ENCODE measurements around the gene TLE3. TPM values are rescaled to one million over a fixed set of nuclear protein-coding genes. Genes with fewer than 3 reads are reported as not detected.
A peak's percentile ranks its signal among the peaks of the same experiment; 100 is the strongest.

TLE3 gene
- polyA plus RNA-seq, 1 of the 3 experiments (the other 2 are of a cell fraction) = 14.7 TPM

DNA sequence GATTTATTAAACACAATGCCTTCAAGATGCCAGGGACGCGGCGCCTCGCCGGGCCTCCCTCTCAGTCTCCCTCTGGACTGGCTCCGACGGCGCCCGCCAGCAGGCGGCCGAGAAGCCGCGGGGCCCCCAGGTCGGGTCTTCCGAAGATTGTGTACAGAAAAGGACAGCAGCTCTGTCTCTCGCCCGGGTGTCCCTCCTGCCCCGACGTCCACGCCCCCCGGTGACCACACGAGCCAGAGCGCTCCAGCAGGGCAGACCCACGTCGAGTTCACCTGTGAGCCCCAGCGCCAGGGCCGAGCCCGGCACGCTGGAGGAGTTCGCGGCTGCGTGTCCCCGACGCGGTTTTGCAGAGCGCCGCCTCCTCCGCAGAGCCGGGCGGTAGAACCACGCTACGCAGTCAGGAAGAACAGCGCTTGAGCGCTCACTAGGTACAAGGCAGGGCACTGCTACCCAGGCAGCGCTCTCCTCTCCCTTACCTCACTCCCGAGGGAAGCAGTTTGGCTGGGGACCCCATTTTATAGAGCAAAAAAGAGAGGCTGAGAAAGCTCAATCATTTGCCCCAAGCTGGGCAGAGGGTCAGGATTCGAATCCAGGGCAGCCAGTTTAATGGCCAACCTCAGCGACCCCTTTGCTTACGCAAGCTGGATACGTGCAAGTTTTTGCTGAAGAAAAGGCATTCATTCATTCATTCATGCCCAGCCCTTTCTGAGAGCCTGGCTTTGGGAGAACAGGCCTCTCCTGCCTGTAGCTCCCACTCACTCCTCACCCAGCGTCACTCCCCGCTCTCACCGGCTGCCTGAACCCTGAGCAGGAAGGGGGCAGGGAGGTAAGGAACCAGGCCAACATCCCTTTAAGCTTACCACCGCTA is 3.0 kb upstream of the TLE3 start:
- ChIA-PET CTCF (interaction anchor here (0.7 to 2.8 kb wide), 13 partner anchors 11 to 387 kb away, joined by 3 to 28 read pairs (median 4); no protein-coding TSS in a partner anchor), POLR2A (interaction anchor here (0.6 to 2.2 kb wide), 4 partner anchors 10 to 284 kb away, joined by 3 to 12 read pairs (median 4); no protein-coding TSS in a partner anchor)
- H3K4me1 ChIP-seq (ENCODE audit: control insufficient read depth in 1 of 2, insufficient read depth in 2 of 2, low read depth in 1 of 2, low read length in 1 of 2) = peaks cover 10 to 23% of the 10 kb centered on the region in 2 experiments
- H3K27ac ChIP-seq (ENCODE audit: low read depth in 2 of 2, low read length in 1 of 2) = peak overlapping the region in 1 of 2 experiments; percentile 53; a peak in 1 of 4 replicates
- H3K9ac ChIP-seq = no peak overlapping the region
- no peaks in the 10 kb centered on the region for H3K9me3 ChIP-seq
- peak overlapping the region; percentile 72 for H3K4me2 ChIP-seq
- H3K27me3 ChIP-seq (ENCODE audit: insufficient read depth) = peaks cover 17% of the 10 kb centered on the region
- 27% methylated on average over 16 of the region's 54 CpGs for WGBS (ENCODE audit: low lambda C conversion rate)
- H3F3A ChIP-seq (replicated peaks; ENCODE audit: insufficient read depth) = peaks cover 8% of the 10 kb centered on the region
- peak overlapping the region in 1 of 2 experiments; percentile 30; a peak in 3 of 4 replicates for H3K4me3 ChIP-seq (ENCODE audit: low read depth in 2 of 2, low read length in 1 of 2)
- H3K79me2 ChIP-seq (ENCODE audit: insufficient read depth) = peaks cover 17% of the 10 kb centered on the region
- H3K36me3 ChIP-seq (replicated peaks in 1 of 2; ENCODE audit: control insufficient read depth in 1 of 2, insufficient read depth in 2 of 2, low read length in 1 of 2) = no peaks in the 10 kb centered on the region
- no peak overlapping the region for H2AFZ ChIP-seq (ENCODE audit: low read depth)
- DNase-seq = peak; percentile 63
- TF ChIP-seq, protein P1, sequence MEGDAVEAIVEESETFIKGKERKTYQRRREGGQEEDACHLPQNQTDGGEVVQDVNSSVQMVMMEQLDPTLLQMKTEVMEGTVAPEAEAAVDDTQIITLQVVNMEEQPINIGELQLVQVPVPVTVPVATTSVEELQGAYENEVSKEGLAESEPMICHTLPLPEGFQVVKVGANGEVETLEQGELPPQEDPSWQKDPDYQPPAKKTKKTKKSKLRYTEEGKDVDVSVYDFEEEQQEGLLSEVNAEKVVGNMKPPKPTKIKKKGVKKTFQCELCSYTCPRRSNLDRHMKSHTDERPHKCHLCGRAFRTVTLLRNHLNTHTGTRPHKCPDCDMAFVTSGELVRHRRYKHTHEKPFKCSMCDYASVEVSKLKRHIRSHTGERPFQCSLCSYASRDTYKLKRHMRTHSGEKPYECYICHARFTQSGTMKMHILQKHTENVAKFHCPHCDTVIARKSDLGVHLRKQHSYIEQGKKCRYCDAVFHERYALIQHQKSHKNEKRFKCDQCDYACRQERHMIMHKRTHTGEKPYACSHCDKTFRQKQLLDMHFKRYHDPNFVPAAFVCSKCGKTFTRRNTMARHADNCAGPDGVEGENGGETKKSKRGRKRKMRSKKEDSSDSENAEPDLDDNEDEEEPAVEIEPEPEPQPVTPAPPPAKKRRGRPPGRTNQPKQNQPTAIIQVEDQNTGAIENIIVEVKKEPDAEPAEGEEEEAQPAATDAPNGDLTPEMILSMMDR (IDR thresholded peaks at IDR 0.05) = peak; percentile 45
- TF ChIP-seq SMC3 (IDR thresholded peaks at IDR 0.05; ENCODE audit: low read depth, low read length) (no peak), RAD21 (IDR thresholded peaks at IDR 0.05; ENCODE audit: low read length) (peak; percentile 16; the same call in 1 of the 2 replicates)
- peaks cover under 1% of the 10 kb centered on the region; the same call in 1 of the 2 replicates for H4K20me1 ChIP-seq (ENCODE audit: insufficient read depth)
- no peaks in the 10 kb centered on the region for H3K9me2 ChIP-seq

DNA sequence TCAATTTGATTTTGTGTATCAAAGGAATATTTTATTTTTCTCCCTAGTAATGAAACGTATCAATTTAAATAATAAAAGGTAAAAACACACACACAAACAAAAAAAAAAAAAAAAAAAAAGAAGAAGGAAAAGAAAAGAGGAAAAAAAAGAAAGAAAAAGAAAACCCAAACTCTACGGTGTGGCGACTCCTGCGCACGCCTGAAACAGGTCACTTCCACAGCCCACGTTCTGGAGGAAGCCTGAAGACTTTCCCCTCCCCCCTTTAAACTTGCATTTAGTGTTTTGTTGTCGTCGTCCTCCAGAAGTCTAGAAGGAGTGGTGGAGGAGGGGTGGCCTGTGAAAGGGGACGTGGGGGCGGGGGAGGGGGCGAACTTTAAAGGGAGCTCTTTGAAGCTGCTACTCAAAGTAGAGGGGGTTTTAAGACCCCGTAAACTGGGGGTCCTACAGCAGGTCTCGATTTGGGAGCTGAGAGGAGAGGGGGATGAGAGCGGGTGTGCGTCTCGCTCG is 2.3 kb upstream of the TLE3 start:
- POLR2A ChIA-PET = interaction anchor here (1.0 to 3.2 kb wide), 6 partner anchors 12 to 285 kb away, joined by 3 to 14 read pairs (median 6); no protein-coding TSS in a partner anchor
- peak overlapping the region in 1 of 2 experiments; percentile 30; a peak in 3 of 4 replicates for H3K4me3 ChIP-seq (ENCODE audit: low read depth in 2 of 2, low read length in 1 of 2)

More for the DNA sequence above, 2.3 kb upstream of the TLE3 start:
- peaks cover 24% of the 10 kb centered on the region for H3K79me2 ChIP-seq (ENCODE audit: insufficient read depth)
- no peak for DNase-seq
- H3K9ac ChIP-seq = no peak overlapping the region
- 4% methylated on average over 17 of the region's 17 CpGs for WGBS (ENCODE audit: low lambda C conversion rate)
- peaks cover 8% of the 10 kb centered on the region for H4K20me1 ChIP-seq (ENCODE audit: insufficient read depth)
- H3K36me3 ChIP-seq (replicated peaks in 1 of 2; ENCODE audit: control insufficient read depth in 1 of 2, insufficient read depth in 2 of 2, low read length in 1 of 2) = no peaks in the 10 kb centered on the region
- CTCF ChIA-PET = interaction anchor here (0.9 to 5.8 kb wide), 11 partner anchors 11 to 388 kb away, joined by 3 to 32 read pairs (median 7); no protein-coding TSS in a partner anchor
- H3K27ac ChIP-seq (ENCODE audit: low read depth in 2 of 2, low read length in 1 of 2) = peak overlapping the region in 1 of 2 experiments; percentile 53; a peak in 2 of 4 replicates
- no peaks in the 10 kb centered on the region for H3K9me3 ChIP-seq
- H2AFZ ChIP-seq (ENCODE audit: low read depth) = no peak overlapping the region
- H3K4me2 ChIP-seq = peak overlapping the region; percentile 72
- H3K9me2 ChIP-seq = no peaks in the 10 kb centered on the region
- peaks cover 8% of the 10 kb centered on the region for H3F3A ChIP-seq (replicated peaks; ENCODE audit: insufficient read depth)
- TF ChIP-seq POLR2AphosphoS5 (IDR thresholded peaks at IDR 0.05; ENCODE audit: low read depth, low read length) (no peak), YY1 (IDR thresholded peaks at IDR 0.05; ENCODE audit: low read depth) (no peak), FOSL2 (IDR thresholded peaks at IDR 0.05; ENCODE audit: borderline replicate concordance, low read depth) (no peak), FOXM1 (IDR thresholded peaks at IDR 0.05; ENCODE audit: low read depth) (no peak), RXRA (IDR thresholded peaks at IDR 0.05; ENCODE audit: borderline replicate concordance, low read depth) (no peak), SMC3 (IDR thresholded peaks at IDR 0.05; ENCODE audit: low read depth, low read length) (no peak), RFX5 (IDR thresholded peaks at IDR 0.05; ENCODE audit: low read length) (no peak), RCOR1 (IDR thresholded peaks at IDR 0.05; ENCODE audit: low read length) (no peak)
- TF ChIP-seq, protein P1 (IDR thresholded peaks at IDR 0.05) = no peak
- TF ChIP-seq, protein P2, sequence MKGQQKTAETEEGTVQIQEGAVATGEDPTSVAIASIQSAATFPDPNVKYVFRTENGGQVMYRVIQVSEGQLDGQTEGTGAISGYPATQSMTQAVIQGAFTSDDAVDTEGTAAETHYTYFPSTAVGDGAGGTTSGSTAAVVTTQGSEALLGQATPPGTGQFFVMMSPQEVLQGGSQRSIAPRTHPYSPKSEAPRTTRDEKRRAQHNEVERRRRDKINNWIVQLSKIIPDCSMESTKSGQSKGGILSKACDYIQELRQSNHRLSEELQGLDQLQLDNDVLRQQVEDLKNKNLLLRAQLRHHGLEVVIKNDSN (IDR thresholded peaks at IDR 0.05; ENCODE audit: borderline replicate concordance, low read depth) = no peak
- H3K4me1 ChIP-seq (ENCODE audit: control insufficient read depth in 1 of 2, insufficient read depth in 2 of 2, low read depth in 1 of 2, low read length in 1 of 2) = peaks cover 10 to 23% of the 10 kb centered on the region in 2 experiments
- H3K27me3 ChIP-seq (ENCODE audit: insufficient read depth) = peaks cover 17% of the 10 kb centered on the region
